ENCODE data around the gene TXNDC5.
"Not testable (repeated sequence)": the region's sequence is repeated elsewhere in the genome, so short reads cannot be mapped to it uniquely, and the experiment has no call there.

Gene TXNDC5

DNA sequence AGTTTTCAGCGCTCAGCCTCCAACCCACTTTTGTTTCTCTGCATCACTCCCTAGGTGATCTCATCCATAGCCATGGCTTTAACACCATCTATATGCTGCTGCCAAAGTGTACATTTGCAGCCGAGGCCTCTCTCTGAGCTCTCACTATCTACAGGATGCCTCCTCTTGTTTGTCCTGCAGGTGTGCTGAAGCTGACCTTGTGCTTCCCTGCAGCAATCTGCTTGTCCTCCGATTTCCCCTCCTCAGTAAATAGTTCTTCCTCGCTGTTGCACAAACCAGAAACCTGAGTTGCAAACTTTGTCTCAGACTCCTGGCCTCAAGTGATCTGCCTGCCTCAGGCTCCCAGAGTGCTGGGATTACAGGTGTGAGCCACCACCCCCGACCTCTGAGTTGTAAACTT is 3.7 kb upstream of the TXNDC5 start:
- DNase-seq (ENCODE audit: low read depth) = no peak

DNA sequence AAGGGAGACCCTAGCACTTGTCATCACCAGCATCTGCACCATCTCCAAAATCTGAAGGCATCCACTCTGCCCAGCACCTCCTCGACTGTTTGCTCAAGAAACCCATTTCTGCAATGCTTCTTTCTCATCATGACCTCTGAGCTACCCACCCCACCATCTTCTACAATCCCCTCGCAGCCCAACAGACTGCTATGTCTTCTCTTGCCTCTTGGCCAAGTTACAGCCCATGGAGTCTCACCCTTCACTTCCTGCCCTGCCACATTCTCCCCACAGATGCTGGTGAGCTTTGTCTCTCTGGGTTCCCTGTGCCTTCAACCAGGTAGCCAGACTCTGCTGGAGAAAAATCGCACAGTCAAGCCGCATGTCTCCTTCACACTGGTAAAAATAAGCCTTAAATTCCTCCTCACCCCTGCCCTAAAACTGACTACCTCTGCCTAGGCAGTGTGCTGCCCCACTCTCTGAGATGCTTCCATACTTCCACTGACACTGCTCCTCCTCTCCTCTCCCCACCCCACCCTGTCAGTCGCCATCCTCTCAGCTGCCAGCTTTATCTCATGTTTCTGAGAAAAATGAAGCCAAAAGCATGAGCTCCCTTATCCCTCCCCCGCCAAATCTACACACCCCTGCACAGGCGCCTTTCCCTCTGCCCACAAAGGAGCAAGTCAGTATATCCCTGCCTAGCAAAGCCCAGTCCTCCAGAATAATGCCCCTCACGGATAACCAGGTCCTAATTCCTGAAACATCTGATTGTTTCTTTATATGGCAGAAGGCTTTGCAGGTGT is 2.3 kb upstream of the TXNDC5 start:
- no peak for DNase-seq (ENCODE audit: low read depth)

DNA sequence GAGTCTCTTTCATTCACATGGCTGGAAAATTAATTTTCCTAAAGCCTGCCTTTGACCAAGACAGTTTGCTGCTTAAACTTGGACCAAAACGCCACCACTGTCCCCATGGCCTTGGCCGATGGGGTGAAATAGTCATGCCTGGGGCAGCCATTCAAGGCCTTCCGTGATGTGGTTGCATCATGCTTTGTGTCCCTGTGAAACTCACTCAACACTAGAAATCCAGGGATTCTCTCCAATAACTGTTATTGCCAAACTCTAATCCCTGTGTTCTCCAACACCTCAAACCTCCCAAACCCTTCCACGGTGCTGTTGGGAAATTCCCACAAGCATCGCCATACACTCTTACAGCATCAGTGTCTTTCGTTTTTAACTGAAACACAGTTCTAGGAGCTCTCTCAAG is 1.4 kb upstream of the TXNDC5 start:
- DNase-seq (ENCODE audit: low read depth) = no peak

GRCh38 chr6:7911345-7911725 is 747 bp upstream of the TXNDC5 start:
- no peak for DNase-seq (ENCODE audit: low read depth)

DNA sequence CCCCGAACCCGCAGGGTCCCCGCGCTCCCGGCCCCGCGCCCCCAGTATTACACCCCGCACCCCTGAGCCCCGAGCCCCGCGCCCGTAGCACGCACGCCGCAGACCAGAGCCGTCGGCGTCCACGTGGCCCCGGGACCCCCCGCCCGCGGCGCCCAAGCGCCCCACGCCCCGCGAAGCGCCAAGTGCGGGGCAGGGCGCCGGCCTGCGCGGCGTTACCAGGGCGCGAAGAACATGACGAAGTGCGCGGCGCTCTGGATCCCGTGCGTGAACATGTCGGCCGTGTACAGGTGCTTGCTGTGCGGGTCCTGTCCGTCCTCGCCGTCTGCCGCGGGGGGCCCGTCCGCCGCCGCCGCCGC is 312 bp downstream of the TXNDC5 start:
- DNase-seq (ENCODE audit: low read depth) = no peak

DNA sequence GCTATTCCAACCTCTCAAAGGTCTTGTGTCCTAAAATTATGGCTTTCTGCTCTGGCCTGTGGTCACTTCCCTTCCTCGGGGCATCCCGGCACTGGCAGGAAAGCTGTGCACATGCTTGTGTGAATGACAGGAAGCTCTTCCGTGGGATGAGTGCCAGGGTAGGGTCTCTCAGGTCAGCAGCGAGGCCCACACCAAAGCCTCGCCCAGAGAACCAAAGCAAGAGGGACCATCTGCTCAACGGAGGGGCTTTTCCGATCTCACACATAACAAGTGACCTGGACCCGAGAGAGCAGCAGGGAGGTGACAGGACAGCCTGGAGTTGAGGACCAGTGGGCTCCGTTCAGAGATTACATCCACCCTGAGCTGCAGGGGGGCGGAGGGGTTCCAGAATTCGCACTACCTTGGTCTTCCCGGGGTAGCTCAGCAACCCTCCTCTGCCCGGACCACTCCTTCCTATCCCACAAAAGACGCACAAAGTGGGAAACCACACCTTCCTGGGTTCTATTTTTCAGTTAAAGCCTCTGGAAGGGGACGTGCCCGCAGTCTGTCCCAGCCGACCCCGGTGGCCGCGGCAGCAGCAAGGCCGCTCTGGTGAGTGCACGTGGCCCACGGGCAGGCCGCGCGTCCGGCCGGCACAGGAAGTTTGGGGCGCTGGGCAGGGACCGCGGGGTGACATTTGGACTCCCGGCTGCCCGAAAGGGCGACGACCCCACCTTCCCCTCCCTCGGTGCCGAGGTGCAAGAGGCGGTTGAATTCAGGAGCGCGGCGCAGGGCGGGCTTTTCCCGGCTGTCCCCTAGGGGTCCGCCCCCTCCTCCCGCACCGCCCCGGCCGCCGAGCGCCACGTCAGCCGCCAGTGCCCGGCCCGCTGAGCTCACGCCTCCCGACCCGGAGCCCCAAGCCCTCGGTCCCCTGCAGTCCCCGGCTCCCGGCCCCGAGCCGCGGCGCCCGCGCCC is 988 bp downstream of the TXNDC5 start:
- DNase-seq (ENCODE audit: low read depth) = no peak

GRCh38 chr6:7907159-7907558 is 3.4 kb downstream of the TXNDC5 start:
- DNase-seq (ENCODE audit: low read depth) = no peak

DNA sequence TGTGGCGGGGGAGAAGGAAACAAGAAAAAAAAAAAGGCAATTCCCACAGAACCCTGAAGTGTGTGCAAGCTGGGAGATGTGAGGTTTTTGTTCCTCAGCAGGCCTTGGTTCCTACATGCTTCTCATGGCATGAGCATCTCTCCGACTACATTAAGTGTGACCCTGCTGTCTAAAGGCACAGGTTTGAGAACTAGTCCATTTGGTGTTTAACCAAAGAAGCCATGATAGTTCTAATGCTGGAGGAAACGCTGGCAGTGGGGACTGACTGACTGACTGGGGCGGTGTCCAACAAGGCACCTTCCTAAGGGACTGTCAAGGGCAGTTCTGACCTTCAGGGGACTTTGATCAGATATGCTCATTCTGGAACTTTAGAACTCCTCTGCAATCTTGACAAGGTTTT is 3.8 kb downstream of the TXNDC5 start:
- no peak for DNase-seq (ENCODE audit: low read depth)

DNA sequence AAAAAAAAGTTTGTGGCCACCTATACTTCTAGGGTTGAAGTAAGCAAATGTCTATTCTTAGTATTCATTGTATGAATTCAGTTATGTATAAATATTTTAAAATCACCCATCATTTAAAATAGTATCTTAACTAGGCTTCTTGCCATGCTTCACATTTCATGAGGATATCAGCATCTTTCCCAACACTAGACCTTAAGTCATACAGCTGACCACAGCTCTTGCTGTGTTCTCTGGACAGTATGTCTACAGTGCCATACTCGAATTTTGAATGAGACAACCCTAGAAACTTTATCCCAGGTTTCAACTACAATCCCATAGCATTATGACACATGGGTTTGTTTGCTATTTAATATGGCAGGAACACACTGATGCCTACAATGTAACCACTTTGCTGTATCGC is 5.2 kb downstream of the TXNDC5 start:
- DNase-seq (ENCODE audit: low read depth) = no peak

DNA sequence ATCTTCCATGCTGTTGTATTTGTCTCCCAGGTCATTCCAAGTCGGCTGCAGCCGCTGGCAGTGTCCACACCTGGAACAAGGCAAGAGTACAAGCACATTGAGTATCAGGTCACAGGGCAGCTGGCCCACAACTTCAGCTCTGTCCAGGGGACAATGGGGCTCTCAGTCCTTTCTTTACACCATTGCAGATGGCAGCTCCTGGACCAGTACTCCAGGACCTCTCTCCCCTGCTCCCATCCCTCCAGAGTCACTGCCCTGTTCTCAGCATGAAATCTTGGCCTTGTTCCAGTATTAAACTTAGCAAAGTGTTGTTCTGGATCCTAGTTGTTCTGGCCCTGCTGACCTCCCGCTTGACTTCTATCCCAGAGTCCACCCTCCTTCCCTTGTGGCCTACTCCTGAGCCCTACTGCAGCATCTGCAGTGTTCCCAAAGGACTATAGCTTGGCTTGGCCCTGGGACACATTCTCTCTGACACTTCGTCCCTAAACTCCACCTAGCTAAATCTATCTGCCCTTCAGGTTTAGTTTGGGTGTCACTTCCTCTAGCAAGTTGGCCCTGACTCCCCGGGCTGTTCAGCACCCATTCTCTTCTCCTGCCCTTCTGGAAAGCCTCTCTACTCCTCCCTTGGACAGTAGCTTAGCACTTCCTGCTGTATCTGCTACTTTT is 5.8 kb downstream of the TXNDC5 start:
- DNase-seq (ENCODE audit: low read depth) = no peak

- no peak for DNase-seq (ENCODE audit: low read depth)
Observed at GRCh38 chr6:7903673-7904072, 6.9 kb downstream of the TXNDC5 start.

- no peak for DNase-seq (ENCODE audit: low read depth)
Observed at GRCh38 chr6:7902867-7903266, 7.7 kb downstream of the TXNDC5 start.

GRCh38 chr6:7902221-7902620 is 8.4 kb downstream of the TXNDC5 start:
- DNase-seq (ENCODE audit: low read depth) = no peak

GRCh38 chr6:7901780-7902179 is 8.8 kb downstream of the TXNDC5 start:
- no peak for DNase-seq (ENCODE audit: low read depth)

DNA sequence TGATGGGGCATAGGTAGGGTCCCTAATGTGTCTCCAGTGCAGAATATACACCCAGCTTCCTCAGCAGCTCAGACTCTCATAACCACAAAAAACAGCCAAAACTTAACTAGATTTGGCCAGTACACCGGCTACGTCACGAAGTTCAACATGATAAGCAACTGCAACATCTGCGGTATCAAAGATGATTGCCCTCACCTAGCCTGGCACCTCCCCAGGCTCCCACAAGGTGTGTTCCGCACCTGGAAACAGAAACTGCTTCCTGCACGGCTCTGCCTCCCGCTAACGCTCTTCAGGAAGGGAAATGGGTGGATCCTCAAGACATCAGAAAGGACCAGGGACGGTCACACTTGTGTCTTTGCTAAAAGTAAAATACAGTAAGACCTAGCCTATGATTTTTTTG is 9.5 kb downstream of the TXNDC5 start:
- DNase-seq (ENCODE audit: low read depth) = no peak

- no peak for DNase-seq (ENCODE audit: low read depth)
Observed at GRCh38 chr6:7900621-7901020, 10.0 kb downstream of the TXNDC5 start.

DNA sequence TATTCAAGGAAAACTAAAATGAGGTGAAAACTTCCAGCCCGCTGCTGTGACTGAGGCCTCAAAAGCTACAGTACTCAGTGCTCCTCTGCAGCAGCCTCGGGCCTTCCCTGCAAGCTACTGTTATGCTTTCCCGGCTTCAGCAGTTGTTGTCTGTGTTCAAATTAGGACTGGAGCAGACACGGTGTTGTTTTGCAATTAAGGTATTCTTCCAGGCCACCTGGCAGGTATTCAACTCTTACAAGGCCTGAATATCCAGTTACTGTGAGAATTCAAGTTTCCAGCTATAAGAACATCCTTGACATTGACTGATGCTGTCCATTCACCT is 10.7 kb downstream of the TXNDC5 start:
- no peak for DNase-seq (ENCODE audit: low read depth)

GRCh38 chr6:7899101-7899888 is 11.3 kb downstream of the TXNDC5 start:
- DNase-seq (ENCODE audit: low read depth) = no peak

DNA sequence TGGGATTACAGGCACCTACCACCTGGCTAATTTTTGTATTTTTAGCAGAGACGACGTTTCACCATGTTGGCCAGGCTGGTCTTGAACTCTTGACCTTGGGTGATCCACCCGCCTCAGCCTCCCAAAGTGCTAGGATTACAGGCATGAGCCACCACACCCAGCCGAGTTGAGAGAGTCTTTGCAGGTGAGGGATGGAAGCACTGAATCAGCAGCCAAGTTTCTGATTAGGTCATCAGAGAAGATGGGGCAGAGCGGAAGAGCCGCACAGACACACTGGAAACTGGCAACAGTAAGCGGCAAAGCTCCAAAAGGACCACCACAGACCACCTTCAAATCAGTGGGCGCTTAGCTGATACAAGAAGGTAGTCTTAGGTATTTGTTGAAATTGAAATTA is 12.4 kb downstream of the TXNDC5 start:
- not testable (repeated sequence) for DNase-seq (ENCODE audit: low read depth)

DNA sequence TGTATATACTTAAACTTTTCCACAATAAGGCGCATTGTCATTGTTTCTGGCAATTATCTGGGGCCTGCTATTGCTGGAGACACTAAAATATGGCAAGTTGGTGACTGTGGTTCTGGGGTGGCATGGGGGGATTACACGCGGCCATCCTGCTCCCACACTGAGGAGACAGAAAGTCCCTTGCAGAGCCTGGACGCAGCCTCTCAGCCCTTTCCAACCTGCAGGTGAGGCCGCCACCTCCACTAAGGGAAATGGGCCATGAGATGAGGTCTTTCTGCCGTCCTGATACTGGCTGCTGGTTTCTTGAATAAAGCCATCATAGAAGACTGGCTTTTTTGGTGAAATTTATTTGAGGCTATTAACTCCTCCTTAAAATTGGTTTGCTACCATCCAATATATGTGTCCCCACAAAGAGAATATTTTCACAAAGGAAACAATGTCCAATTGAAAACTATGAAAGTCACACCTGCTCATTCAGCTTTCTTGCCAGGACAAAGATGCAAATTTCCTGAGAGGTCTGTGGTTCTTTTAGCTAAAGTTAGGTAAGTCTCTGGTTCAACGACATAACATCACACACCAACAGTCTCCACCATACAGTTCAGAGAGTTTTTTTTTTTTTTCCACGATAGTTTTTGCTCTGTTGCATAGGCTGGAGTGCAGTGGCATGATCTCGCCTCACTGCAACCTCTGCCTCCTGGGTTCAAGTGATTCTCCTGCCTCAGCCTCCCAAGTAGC is 13.0 kb downstream of the TXNDC5 start:
- no peak for DNase-seq (ENCODE audit: low read depth)

- no peak for DNase-seq (ENCODE audit: low read depth)
Observed at GRCh38 chr6:7896465-7896987, 14.1 kb downstream of the TXNDC5 start.

DNA sequence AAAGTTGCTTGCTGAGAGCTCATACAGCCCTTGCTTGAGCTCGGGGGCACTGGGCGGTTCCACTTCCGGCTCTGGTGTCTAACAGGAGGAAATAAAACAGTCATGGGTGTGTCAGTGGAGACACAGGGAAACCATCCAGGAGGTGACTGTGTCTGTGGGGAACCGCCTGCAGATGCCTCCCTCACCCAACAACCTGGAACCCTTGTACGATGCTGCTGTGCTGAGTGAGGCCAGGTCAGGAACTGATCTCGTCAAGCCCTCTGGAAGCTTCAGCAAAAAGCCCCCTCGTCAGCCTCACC is 15.5 kb downstream of the TXNDC5 start:
- no peak for DNase-seq (ENCODE audit: low read depth)
